HEK293 (cell line): ENCODE results near the gene AMIGO1.

Source experiments
- AEBP2 ChIP-seq: fragments of 450-650 bp; formaldehyde crosslinking; IDR thresholded peaks from 2 replicates; pipeline ENCODE4 v1.5.1; 2016; ENCODE audit warnings: missing biosample characterization, missing genetic modification characterization, borderline replicate concordance
- GLI4 ChIP-seq: fragments of 450-650 bp; formaldehyde crosslinking; IDR thresholded peaks from 2 replicates; pipeline ENCODE4 v1.5.1; 2016; ENCODE audit warnings: missing biosample characterization, missing genetic modification characterization
- HOXD13 ChIP-seq: sonication (generic); formaldehyde crosslinking; IDR thresholded peaks from 2 replicates; pipeline ENCODE4 v1.8.0; 2022; ENCODE audit warnings: missing genetic modification reagents, borderline replicate concordance
- KLF1 ChIP-seq: fragments of 450-650 bp; formaldehyde crosslinking; IDR thresholded peaks from 2 replicates; pipeline ENCODE4 v1.5.1; 2016; ENCODE audit warnings: missing biosample characterization, missing genetic modification characterization
- KLF8 ChIP-seq: fragments of 450-650 bp; formaldehyde crosslinking; IDR thresholded peaks from 2 replicates; pipeline ENCODE4 v1.5.1; 2016; ENCODE audit warnings: missing biosample characterization, missing genetic modification characterization
- PBX3 ChIP-seq: sonication (generic); formaldehyde crosslinking; IDR thresholded peaks from 2 replicates; pipeline ENCODE4 v1.8.1; 2022; ENCODE audit warnings: mild to moderate bottlenecking, moderate library complexity, missing genetic modification reagents
- PRDM4 ChIP-seq: fragments of 450-650 bp; formaldehyde crosslinking; IDR thresholded peaks from 2 replicates; pipeline ENCODE4 v1.5.1; 2017; ENCODE audit warnings: missing biosample characterization, missing genetic modification characterization
- SALL2 ChIP-seq: fragments of 450-650 bp; formaldehyde crosslinking; IDR thresholded peaks from 2 replicates; pipeline ENCODE4 v1.5.0; 2017; ENCODE audit warnings: missing biosample characterization, mild to moderate bottlenecking, missing genetic modification characterization, borderline replicate concordance
- SCRT1 ChIP-seq: fragments of 450-650 bp; formaldehyde crosslinking; IDR thresholded peaks from 2 replicates; pipeline ENCODE4 v1.5.1; 2016; ENCODE audit warnings: missing biosample characterization, missing genetic modification characterization, borderline replicate concordance
- ZBTB10 ChIP-seq: fragments of 450-650 bp; formaldehyde crosslinking; IDR thresholded peaks from 2 replicates; pipeline ENCODE4 v1.5.1; 2016; ENCODE audit warnings: missing biosample characterization, missing genetic modification characterization
- ZFP69B ChIP-seq: fragments of 450-650 bp; formaldehyde crosslinking; IDR thresholded peaks from 2 replicates; pipeline ENCODE4 v1.5.1; 2016; ENCODE audit warnings: missing biosample characterization, missing genetic modification characterization
- ZNF132 ChIP-seq: fragments of 450-650 bp; formaldehyde crosslinking; IDR thresholded peaks from 2 replicates; pipeline ENCODE4 v1.5.1; 2017; ENCODE audit warnings: missing biosample characterization, missing genetic modification characterization, borderline replicate concordance
- ZNF138 ChIP-seq: fragments of 450-650 bp; formaldehyde crosslinking; IDR thresholded peaks from 2 replicates; pipeline ENCODE4 v1.5.1; 2016; ENCODE audit warnings: missing biosample characterization, missing genetic modification characterization, borderline replicate concordance
- ZNF214 ChIP-seq: fragments of 450-650 bp; formaldehyde crosslinking; IDR thresholded peaks from 2 replicates; pipeline ENCODE4 v1.5.1; 2017; ENCODE audit warnings: missing biosample characterization, mild to moderate bottlenecking, missing genetic modification characterization, borderline replicate concordance
- ZNF292 ChIP-seq: fragments of 450-650 bp; formaldehyde crosslinking; IDR thresholded peaks from 2 replicates; pipeline ENCODE4 v1.5.1; 2016; ENCODE audit warnings: low read depth, missing biosample characterization, missing genetic modification characterization, borderline replicate concordance
- ZNF311 ChIP-seq: fragments of 450-650 bp; formaldehyde crosslinking; IDR thresholded peaks from 2 replicates; pipeline ENCODE4 v1.5.1; 2017; ENCODE audit warnings: missing biosample characterization, missing genetic modification characterization, borderline replicate concordance
- ZNF324 ChIP-seq: fragments of 450-650 bp; formaldehyde crosslinking; IDR thresholded peaks from 2 replicates; pipeline ENCODE4 v1.5.1; 2016; ENCODE audit warnings: missing biosample characterization, missing genetic modification characterization
- ZNF518A ChIP-seq: fragments of 450-650 bp; formaldehyde crosslinking; conservative IDR thresholded peaks from 2 replicates; pipeline ENCODE4 v1.5.1; 2016; ENCODE audit warnings: low read depth, missing biosample characterization, missing genetic modification characterization
- ZNF521 ChIP-seq: fragments of 450-650 bp; formaldehyde crosslinking; IDR thresholded peaks from 2 replicates; pipeline ENCODE4 v1.5.1; 2017; ENCODE audit warnings: missing biosample characterization, mild to moderate bottlenecking, missing genetic modification characterization
- ZNF529 ChIP-seq: fragments of 450-650 bp; formaldehyde crosslinking; IDR thresholded peaks from 2 replicates; pipeline ENCODE4 v1.5.1; 2017; ENCODE audit warnings: missing genetic modification characterization, missing biosample characterization; ENCODE audit not compliant: insufficient replicate concordance
- ZNF544 ChIP-seq: fragments of 450-650 bp; formaldehyde crosslinking; IDR thresholded peaks from 2 replicates; pipeline ENCODE4 v1.5.0; 2017; ENCODE audit warnings: missing biosample characterization, missing genetic modification characterization
- ZNF555 ChIP-seq: fragments of 450-650 bp; formaldehyde crosslinking; conservative IDR thresholded peaks from 2 replicates; pipeline ENCODE4 v1.5.1; 2017; ENCODE audit warnings: missing biosample characterization, mild to moderate bottlenecking, missing genetic modification characterization, inconsistent platforms
- ZNF707 ChIP-seq: fragments of 450-650 bp; formaldehyde crosslinking; IDR thresholded peaks from 2 replicates; pipeline ENCODE4 v1.5.1; 2016; ENCODE audit warnings: missing biosample characterization, missing genetic modification characterization
- ZSCAN16 ChIP-seq: fragments of 450-650 bp; formaldehyde crosslinking; IDR thresholded peaks from 2 replicates; pipeline ENCODE4 v1.5.1; 2016; ENCODE audit warnings: missing biosample characterization, missing genetic modification characterization
- ZSCAN30 ChIP-seq: fragments of 450-650 bp; IDR thresholded peaks from 2 replicates; pipeline ENCODE4 v1.5.1; 2018; ENCODE audit warnings: missing biosample characterization, mild to moderate bottlenecking, missing genetic modification characterization, moderate library complexity
- ZXDB ChIP-seq: fragments of 450-650 bp; formaldehyde crosslinking; IDR thresholded peaks from 2 replicates; pipeline ENCODE4 v1.5.1; 2016; ENCODE audit warnings: missing biosample characterization, missing genetic modification characterization

The AMIGO1 gene

GRCh38 chr1:109548321-109549267, 39.1 kb upstream of the AMIGO1 start, which contains the start of gene GNAI3 (continued):
- TF ChIP-seq ZNF529: no peak
- no peak for TF ChIP-seq ZNF214 (tag by site-specific recombination)
- no peak for TF ChIP-seq PRDM4 (tag by site-specific recombination)
- TF ChIP-seq ZNF521 (tag by site-specific recombination): no peak
- no peak for TF ChIP-seq GLI4 (tag by site-specific recombination)
- no peak; the same call in 1 of the 2 replicates for TF ChIP-seq ZFP69B (tag by site-specific recombination)
- no peak for TF ChIP-seq ZNF324 (tag by site-specific recombination)
- TF ChIP-seq ZNF292 (tag by site-specific recombination): no peak
- no peak for TF ChIP-seq ZNF311 (tag by site-specific recombination)
- TF ChIP-seq KLF1 (tag by site-specific recombination): peak; percentile 89
- peak; percentile 92 for TF ChIP-seq ZNF518A (tag by site-specific recombination)
- TF ChIP-seq ZXDB (tag by site-specific recombination): peak; percentile 70
- TF ChIP-seq AEBP2 (tag by site-specific recombination): no peak
- TF ChIP-seq HOXD13 (CRISPR knock-in tag): 0 out of 2 replicates have a peak, but pooled peaks have one; percentile 54
- TF ChIP-seq ZNF138 (tag by site-specific recombination): no peak
- TF ChIP-seq ZBTB10 (tag by site-specific recombination): no peak; the same call in 1 of the 2 replicates
- TF ChIP-seq ZNF132 (tag by site-specific recombination): no peak
- no peak for TF ChIP-seq ZSCAN16
- no peak for TF ChIP-seq ZNF707
- no peak for TF ChIP-seq ZNF555 (tag by site-specific recombination)
- peak; percentile 91 for TF ChIP-seq KLF8 (tag by site-specific recombination)
- TF ChIP-seq SALL2 (tag by site-specific recombination): no peak
- TF ChIP-seq SCRT1 (tag by site-specific recombination): no peak
- TF ChIP-seq PBX3 (CRISPR knock-in tag): peak; percentile 89
- TF ChIP-seq ZNF544 (tag by site-specific recombination): no peak
- no peak for TF ChIP-seq ZSCAN30 (tag by site-specific recombination)
